ENCODE results near the gene PACSIN1.
"Not testable (repeated sequence)": the region's sequence is repeated elsewhere in the genome, so short reads cannot be mapped to it uniquely, and the experiment has no call there.

Gene PACSIN1

DNA sequence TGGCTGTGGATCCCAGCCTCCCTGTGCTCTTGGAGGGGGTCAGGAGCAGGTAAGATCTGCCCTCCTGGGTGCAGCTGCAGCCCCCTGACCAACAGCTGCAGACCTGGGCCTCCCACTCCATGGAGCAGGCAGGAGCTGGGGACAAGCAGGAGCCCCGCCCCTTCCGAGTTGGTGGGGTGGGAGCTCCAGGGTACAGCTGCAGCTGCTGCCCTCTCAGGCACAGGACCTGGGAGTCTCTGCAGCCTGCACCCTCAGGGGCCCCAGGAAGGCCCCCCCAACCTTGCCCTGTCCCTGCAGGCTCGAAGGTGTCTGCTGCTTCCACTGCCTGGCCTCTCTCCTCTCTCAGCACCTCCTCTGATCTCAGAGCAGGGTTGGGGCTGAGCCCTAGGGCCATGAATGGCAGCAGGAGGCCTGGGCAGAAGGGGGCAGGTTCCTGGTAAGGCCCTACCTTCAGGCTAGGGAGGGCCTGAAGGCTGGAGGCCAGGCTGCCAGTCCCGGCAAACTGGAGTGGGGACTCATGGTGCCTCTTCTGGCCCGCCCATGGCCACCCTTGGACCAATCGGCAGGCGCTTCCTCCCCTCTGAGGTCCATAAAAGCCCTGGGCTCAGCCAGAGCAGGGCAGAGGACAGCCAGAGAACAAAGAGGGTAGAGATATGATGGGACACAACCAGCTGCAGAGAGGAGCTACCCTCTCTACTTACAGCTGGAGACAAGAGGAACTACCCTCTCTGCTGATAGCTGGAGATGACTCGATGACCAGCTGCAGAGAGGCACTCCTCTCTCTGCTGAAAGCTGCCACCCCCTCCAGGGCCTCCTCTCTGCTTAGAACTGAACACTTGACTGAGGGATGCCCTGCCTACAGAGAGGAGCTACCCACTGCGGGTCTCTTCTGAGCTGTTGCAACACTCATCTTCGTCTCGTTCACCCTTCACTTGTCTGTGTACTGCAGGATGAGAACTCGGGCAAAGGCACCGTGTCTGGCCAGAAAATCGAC, 7.8 kb upstream of the PACSIN1 start:
- no peak for DNase-seq

DNA sequence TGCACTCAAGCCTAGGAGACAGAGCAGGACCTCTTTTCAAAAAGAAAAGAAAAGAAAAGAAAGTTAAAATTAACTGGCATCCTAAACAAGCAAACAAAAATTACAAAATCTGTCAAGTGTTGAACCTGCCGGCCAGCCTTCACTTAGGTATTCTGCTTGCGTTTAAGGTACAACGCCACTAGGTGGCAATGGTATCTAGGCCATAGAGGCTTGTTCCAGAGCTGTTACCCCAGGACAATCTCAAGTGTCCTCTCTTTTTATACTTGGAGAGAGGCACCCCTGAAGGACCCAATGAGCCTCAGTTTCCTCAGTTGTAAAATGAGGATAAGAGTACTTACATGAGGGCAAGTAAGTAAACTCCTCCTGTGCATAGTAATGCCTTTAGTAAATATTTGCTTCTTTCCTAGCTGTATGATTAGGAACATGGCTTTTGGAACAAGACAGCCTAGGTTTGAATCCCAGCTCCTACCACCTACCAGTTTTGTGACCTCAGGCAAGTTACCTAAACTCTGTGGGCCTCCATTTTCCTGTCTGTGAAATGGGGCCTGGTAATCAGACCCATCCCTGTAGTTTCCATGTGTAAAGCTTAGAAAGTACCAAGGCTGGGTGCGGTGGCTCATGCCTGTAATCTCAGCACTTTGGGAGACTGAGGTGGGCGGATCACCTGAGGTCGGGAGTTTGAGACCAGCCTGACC, 5.8 kb upstream of the PACSIN1 start:
- DNase-seq, result peak; percentile 23 to 36

DNA sequence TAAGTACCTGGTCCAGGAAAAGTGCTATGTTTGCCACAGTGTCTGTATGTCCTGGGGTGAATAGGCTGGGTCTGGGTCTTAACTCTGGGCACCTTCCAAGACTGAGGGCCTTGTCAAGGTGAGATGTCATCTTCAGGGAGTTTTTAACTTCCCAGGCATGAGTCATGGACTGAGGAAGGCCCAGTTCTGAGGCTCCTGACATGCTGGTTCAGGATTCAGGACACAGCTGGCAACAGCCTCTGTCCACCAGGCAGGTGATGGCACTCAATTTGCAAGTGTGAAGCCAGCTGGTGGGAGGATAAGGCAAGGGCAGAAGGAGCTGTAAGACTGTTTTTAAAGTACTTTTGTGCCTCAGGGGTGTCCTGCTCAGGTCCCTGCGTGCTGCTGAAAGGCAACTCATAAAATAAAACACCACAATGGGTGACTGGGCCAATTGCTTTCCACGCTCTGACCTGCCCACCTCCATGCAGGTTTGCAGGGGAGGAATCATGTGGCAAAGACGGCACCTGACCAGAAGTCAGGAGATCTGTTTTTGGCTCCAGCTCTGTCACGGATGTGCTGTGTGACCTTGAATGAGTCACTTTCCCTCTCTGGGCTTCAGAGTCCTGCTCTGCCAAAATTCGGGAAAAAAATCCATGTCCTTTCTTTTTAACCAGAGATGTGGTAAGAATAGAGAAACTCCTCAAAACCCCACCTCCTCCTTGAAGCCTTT, 4.9 kb upstream of the PACSIN1 start:
- no peak for DNase-seq

DNA sequence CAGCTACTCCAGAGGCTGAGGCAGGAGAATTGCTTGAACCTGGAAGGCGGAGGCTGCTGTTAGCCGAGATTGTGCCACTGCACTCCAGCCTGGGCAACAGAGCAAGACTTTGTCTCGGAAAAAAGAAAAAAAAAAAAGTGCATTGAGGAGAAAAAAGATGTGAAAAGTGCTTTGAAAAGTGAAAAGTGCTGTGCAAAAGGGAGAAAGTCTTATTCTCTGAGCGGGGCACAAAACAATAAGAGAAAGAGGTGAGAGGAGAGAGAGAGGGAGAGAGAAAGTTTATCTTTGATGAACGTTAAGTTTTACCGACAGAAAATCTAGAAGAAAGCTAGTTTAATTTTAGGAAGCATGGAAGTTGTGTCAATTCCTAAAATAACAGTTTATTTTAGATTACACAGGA, 3.9 kb upstream of the PACSIN1 start:
- DNase-seq, result no peak

DNA sequence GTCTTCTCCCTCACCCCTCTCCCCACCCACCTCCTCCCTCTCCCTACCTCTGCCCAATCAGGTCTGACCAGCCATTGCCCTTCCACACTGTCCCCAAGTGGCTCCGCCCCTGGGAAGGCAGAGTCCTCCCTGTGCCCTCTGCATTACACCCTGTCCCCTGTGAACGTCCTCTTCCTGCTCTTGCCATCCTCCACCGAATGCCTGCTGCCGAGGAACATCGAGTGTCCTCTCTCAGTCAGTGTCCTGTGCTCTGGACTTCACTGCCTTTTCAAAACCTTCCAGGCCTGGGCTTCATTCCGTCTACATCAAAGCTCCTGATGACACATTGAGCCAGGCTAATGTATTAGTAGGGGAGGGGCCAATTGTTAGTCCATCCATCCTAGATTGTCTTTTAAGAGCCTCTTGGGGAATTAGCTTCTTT, 3.3 kb upstream of the PACSIN1 start:
- DNase-seq, result peak; percentile 31 to 61

DNA sequence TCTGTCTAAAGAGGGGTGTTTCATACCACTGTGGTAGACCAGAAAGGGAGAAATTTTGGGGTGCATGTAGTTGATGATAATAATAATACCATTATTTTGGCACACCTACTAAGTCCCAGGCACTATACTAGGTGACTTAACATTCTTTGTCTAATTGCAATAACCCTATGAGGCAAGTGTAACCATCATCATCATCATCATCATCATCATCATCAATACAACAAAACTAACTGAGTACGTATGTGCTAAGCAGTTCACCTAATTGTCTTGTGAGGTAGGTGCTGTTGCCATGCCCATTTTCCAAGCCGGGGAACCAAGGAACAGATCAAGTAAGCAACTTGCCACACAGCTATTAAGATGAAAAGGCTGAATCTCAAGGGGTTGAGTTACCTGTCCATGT, 2.6 kb upstream of the PACSIN1 start:
- no peak for DNase-seq

DNA sequence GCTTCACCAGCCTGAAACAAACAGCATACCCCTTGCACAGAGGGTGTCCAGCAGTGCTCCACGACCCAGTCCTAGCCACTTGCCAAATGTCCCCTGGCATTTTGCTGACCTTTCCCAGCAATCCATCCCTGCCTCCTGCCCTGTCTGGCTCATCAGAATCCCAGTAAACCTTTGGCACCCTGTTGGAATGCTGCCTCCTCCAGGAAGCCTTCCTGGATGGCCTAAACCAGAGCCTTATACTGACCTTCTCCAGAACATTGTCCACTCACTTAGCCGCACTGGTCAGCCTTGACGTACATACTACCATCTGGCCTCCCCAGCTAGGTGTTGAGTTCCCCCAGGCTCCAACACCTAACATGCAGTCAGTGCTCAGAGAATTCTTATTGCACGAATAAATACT, 2.0 kb upstream of the PACSIN1 start:
- no peak for DNase-seq

DNA sequence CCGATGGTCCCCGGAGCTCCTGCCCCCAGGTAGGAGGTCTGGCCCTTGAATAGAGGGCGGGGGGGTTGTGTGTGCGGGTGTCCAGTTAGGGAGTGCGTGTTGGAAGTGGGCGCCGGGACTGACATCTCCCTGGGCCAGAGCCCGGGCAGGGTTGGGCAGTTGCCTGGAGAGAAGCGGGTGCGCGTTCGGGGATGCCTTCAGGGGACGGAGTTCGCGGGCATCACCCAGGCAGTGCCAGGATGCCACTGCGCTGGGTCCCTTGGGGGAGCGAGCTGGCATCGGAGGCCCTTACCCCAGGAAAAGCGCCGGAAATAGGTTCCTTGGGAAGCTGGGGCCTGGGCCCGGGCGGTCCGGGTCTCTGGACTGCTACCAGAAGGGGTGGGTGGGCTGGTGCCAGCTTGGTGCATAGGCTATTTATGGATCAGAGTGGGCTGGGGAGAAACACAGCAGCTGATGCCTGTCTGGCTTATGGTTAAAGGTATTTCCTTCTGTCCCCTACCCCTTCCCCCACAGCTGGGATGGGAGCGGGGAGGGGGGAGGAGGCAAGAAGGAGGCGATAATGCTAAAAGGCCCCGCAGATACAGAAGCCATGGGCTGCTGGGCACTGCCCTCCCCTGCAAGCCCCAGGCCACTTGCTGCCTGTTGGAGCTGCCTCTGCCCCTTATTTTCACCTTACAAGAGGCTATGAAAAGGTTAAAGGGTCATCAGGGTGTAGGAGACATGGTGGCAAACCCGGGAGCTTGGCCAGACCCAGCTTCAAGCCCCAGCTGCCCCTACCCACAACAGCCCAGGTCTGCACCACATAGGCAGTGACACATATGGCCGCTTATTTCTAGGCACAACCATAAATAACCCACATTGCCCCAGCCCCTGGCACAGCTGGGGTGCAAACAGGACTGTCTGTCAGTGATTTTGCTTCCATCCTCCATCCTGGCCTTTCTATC, 638 bp downstream of the PACSIN1 start:
- DNase-seq, result no peak

DNA sequence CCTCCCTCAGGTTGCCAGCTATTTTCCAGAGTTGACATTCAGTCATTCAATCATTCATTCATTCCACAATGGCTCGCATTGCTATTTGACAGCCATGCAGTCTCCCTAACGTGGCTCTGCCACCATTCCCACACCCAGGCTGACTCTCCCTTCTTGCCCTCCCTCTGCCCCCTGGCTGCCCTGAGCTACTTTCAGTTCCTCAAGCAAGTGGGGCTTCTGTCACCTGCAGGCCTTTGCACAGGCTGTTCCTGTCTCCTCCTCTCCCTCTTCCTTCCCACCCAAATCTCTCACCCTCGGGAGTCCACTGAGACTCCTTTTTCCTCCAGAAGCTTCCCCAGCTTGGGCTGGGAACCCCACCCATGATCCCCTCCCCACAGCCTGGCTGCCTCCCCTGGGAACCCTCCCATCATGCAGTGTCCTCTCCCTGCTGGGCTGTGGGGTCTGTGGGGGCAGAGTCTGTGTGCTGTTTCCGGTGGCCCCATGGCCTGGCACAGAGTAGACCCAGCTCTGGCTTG, 2.6 kb downstream of the PACSIN1 start:
- no peak for DNase-seq

DNA sequence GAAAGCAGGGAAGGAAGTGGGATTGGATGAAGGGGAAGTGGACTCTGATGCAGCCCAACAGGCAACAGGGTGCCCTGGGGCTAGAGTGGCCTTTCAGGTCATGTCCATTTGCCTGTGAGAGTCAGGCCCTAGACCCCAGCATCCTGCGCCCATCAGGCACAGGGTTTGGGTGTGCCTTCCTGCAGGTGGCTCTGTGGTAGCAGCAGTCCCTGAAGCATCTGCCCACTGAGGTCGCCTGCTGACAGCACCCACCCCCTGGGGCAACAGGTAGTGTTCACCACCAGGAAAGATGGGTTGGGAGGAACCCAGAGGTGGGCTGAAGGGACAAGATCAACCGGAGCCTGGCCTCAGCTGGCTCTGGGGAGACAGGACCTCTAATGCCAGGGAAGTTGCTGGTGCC, 3.6 kb downstream of the PACSIN1 start:
- no peak for DNase-seq

DNA sequence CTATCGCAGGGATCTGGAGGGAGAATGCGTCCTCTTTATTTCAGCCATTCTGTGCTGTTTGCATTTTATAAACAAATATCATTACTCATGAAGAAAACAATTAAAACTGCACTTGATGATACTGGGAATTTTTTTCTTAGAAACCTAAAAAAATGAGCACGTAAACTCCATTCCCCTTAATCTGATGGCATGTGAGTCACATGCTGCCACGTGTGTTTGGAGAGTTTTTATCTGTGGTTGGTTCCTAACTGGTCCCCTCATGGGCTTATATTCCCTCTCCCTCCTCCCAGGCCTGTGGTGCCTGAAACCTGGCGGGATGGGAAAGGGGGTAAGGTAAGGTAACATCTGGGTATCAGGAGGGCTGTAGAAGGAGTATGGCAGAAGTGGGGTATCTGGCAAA, 6.5 kb downstream of the PACSIN1 start:
- DNase-seq, result no peak

DNA sequence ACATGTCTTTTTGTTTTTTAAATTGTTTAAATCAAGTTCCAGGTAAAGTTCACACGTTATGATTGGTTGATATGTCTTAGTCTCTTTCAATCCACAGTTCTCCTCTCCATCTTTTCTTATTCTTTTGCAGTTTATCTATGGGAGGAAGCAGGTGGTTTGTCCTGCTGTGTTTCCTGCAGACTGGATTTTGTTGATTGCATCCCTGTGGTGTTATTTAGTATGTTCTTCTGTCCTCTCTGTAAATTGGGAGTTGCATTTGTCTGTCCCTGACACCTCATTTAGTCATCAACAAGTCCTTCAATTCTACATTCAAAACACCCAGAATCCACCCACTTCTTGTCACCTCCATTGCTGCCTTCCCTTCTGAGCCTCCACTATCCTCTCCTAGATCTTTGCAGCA, 8.1 kb downstream of the PACSIN1 start:
- no peak for DNase-seq

DNA sequence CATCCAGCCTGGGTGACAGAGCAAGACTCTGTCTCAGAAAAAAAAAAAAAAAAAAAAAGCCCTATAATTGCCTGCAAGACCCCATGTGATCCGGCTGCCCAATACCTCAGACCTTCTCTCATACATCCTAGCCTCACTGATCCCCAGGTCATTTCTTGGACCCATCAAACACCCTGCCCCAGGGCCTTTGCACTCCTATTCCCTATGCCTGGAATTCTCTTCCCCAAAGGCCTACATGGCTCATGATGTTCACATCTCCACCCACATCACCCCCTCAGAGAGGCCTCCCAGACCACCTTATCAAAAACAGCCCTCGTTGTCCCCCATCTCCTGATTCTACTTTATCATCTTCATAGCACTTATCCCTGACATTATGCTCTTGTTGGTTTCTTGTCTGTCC, 8.9 kb downstream of the PACSIN1 start:
- DNase-seq, result no peak

DNA sequence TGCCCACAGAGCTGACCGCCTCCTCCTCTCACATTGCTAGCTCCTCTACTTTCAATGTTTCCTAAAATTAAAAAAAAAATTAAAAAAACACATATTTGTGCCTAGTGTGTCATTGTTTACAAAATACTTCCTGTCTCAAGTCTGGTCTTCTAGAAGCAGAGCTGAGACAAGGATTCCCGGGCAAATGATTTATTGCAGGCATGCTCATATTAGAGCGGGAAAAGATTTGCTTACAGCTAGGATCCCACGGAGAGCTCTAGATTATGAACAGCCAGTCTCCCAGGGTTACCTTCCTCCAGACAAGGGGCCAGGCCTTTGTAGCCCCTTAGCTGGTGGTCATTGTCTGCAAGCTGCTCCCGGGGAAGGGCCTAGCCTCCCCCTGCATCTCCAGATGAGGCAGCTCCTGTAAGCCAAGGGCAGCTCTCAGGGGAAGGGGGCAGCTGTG, 9.4 kb downstream of the PACSIN1 start:
- DNase-seq, result no peak

DNA sequence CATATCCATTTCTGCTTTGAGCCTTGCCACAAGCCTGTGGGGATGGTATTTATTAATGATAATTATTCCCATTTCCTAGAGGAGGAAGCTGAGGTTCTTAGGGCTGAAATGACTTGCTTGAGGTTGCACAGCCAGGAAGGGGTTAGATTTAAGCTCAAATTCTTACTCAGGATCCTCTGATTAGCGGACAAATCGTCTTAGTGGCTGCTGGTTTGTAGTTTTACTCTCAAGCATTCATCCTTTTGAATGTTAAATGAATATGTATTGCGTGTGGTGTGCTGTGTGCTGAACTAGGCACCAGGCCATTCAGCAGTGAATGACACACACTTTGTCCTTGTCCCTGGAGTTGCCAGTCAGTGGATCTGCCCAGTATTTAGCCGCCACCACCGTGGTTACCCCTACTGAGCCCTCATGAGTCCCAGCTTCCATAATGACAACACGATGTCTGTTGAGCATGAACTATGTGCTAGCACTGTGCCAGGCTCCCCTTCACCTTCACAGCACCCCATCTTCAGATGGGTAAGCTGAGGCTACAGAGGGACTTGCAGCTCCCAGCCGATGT, 10.0 kb downstream of the PACSIN1 start:
- no peak for DNase-seq

DNA sequence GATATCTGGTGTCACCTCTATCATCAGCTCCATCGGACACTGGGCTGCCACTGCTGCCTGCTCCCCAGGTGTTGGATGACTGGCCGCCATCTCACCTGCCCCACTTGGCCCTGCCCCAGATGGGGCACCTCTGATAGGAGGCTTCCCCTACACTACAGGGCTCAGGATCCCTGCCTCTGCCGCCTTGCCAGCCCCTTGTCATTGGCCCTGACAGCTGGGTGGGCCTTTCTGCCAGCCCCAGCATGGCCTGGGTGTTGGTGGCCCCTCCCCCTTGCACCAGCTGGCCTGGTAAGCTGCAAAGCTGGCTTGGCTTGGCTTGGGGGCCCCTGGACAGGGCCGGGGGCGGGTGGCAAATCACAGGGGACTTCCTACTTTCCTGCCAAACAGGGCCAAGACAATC, 10.6 kb downstream of the PACSIN1 start:
- peak in 1 of 2 experiments; percentile 32 for DNase-seq

DNA sequence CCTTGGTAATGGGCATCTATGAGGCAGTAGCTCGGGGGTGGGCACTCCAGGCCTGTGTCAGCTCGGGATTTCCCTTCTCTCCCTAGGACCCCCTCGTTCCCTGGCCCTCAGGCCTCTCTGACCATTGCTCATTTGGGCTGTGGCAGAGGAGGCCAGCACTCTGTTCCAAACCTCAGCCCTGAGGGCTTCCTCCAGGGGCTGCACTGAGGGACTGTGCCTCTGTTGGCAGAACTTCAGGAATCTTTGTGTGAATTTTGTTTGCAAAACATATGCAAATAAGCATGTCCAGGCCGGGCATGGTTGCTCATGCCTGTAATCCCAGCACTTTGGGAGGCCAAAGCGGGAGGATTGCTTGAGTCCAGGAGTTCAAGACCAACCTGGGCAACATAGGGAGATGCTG, 11.0 kb downstream of the PACSIN1 start:
- no peak for DNase-seq

DNA sequence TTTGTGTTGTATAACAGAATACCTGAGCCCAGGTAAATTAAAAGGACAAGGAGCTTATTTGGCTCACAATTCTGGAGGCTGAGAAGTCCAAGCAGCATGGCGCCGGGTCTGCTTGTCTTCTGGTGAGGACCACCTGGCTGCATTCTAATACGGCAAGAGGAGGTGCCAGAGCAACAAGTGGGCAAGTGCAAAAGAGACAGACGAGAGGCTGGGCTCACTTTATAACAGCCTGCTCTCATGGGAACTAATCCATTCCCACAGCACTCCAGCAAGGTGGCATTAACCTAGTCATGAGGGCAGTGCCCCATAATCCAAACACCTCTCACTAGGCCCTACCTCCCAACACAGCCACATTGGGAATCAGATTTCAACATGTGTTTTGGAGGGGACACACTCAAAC, 12.9 kb downstream of the PACSIN1 start:
- no peak for DNase-seq

DNA sequence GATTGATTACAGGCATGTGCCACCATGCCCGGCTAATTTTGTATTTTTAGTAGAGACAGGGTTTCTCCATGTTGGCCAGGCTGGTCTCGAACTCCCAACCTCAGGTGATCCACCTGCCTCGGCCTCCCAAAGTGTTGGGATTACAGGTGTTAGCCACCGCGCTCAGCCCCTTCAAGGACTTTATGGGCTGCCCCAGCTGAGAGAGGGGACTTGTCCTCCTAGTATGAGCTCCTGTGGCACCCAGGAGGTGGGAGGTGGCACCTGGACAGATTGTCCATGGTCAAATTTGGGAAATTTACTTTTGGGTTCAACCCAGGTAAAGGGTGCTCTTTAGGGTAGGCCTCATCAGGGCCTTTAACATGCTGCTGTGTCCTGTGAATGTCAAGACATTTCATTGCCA, 17.9 kb downstream of the PACSIN1 start:
- not testable (repeated sequence) for DNase-seq

DNA sequence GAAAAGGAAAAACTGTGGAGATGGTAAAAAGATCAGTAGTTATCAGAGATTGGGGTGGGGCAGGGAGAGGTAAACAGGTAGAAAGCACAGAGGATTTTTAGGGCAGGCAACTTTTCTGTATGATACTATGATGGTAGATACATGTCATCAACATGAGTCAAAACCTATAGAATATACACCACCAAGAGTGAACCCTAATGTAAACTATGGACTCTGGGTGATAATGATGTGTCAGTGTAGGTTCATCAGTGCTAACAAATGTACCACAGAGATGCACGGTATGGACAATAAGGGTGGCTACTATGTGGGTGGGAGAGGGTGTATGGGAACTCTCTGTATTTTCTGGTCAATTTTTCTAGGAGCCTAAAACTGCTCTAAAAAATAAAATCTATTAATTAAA, 18.5 kb downstream of the PACSIN1 start:
- DNase-seq, result no peak

DNA sequence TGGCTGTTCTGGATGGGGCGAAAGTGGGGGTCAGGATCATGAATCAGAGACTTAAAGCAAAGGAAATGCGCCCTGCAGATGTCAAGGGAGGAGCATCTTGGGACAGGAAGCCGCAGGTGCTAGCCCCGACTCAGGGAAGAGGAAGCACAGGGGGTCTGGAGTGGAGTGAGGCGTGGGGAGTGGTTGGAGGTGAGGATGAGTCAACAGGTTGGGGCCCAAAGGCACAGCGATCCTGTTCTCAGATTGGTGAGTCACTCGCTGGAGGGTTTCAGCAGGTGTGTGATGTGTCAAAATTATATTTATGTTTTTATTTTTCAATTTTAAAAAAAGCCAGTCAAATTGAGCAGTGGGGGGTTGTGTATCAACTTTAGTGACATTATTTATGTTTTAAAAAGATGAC, 19.0 kb downstream of the PACSIN1 start:
- peak; percentile 50 to 76 for DNase-seq
